ENCODE results near the gene TBP. TPM values are rescaled to one million over a fixed set of nuclear protein-coding genes. Genes with fewer than 3 reads are reported as not detected.

Gene TBP
- total and polyA plus RNA-seq, 2 of the 13 experiments (the other 11 are each of a cell fraction or from before 2014, with no cell fraction given): 21.7 to 28.1 TPM

- TF ChIP-seq NR1H2 (CRISPR knock-in tag; IDR thresholded peaks at IDR 0.05; ENCODE audit: borderline replicate concordance, low read depth) (0 out of 2 replicates have a peak, but pooled peaks have one; percentile 50), MYPOP (CRISPR knock-in tag; IDR thresholded peaks at IDR 0.05) (no peak; the same call in 1 of the 2 replicates), ZNF549 (CRISPR knock-in tag; IDR thresholded peaks at IDR 0.05) (no peak), GABPB1 (CRISPR knock-in tag; IDR thresholded peaks at IDR 0.05) (peak; percentile 96), TBL1XR1 (IDR thresholded peaks at IDR 0.05; ENCODE audit: borderline replicate concordance, low read length, partially characterized antibody) (peak; percentile 71), ZFYVE20 (CRISPR knock-in tag; IDR thresholded peaks at IDR 0.05; ENCODE audit: borderline replicate concordance, low read depth) (no peak; the same call in 1 of the 2 replicates), PTBP1 (IDR thresholded peaks at IDR 0.05; ENCODE audit: low read depth, low read length, poor library complexity, severe bottlenecking) (no peak), ZNF234 (CRISPR knock-in tag; conservative IDR thresholded peaks at IDR 0.05) (0 out of 2 replicates have a peak, but pooled peaks have one; percentile 57), ZNF101 (CRISPR knock-in tag; IDR thresholded peaks at IDR 0.05; ENCODE audit: borderline replicate concordance, low read depth) (no peak), ESRRA (CRISPR knock-in tag; IDR thresholded peaks at IDR 0.05; ENCODE audit: low read depth) (peak; percentile 37), PPARG (CRISPR knock-in tag; conservative IDR thresholded peaks at IDR 0.05) (no peak; the same call in 1 of the 2 replicates), ATF4 (CRISPR knock-in tag; IDR thresholded peaks at IDR 0.05) (no peak), HNRNPUL1 (IDR thresholded peaks at IDR 0.05; ENCODE audit: low read depth, low read length) (no peak)
- TF ChIP-seq, protein P1, sequence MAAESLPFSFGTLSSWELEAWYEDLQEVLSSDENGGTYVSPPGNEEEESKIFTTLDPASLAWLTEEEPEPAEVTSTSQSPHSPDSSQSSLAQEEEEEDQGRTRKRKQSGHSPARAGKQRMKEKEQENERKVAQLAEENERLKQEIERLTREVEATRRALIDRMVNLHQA (CRISPR knock-in tag; IDR thresholded peaks at IDR 0.05): no peak
- TF ChIP-seq, protein P2, sequence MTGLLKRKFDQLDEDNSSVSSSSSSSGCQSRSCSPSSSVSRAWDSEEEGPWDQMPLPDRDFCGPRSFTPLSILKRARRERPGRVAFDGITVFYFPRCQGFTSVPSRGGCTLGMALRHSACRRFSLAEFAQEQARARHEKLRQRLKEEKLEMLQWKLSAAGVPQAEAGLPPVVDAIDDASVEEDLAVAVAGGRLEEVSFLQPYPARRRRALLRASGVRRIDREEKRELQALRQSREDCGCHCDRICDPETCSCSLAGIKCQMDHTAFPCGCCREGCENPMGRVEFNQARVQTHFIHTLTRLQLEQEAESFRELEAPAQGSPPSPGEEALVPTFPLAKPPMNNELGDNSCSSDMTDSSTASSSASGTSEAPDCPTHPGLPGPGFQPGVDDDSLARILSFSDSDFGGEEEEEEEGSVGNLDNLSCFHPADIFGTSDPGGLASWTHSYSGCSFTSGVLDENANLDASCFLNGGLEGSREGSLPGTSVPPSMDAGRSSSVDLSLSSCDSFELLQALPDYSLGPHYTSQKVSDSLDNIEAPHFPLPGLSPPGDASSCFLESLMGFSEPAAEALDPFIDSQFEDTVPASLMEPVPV (CRISPR knock-in tag; IDR thresholded peaks at IDR 0.05): peak; percentile 93
- TF ChIP-seq, protein P3, sequence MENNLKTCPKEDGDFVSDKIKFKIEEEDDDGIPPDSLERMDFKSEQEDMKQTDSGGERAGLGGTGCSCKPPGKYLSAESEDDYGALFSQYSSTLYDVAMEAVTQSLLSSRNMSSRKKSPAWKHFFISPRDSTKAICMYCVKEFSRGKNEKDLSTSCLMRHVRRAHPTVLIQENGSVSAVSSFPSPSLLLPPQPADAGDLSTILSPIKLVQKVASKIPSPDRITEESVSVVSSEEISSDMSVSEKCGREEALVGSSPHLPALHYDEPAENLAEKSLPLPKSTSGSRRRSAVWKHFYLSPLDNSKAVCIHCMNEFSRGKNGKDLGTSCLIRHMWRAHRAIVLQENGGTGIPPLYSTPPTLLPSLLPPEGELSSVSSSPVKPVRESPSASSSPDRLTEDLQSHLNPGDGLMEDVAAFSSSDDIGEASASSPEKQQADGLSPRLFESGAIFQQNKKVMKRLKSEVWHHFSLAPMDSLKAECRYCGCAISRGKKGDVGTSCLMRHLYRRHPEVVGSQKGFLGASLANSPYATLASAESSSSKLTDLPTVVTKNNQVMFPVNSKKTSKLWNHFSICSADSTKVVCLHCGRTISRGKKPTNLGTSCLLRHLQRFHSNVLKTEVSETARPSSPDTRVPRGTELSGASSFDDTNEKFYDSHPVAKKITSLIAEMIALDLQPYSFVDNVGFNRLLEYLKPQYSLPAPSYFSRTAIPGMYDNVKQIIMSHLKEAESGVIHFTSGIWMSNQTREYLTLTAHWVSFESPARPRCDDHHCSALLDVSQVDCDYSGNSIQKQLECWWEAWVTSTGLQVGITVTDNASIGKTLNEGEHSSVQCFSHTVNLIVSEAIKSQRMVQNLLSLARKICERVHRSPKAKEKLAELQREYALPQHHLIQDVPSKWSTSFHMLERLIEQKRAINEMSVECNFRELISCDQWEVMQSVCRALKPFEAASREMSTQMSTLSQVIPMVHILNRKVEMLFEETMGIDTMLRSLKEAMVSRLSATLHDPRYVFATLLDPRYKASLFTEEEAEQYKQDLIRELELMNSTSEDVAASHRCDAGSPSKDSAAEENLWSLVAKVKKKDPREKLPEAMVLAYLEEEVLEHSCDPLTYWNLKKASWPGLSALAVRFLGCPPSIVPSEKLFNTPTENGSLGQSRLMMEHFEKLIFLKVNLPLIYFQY (CRISPR knock-in tag; IDR thresholded peaks at IDR 0.05; ENCODE audit: borderline replicate concordance): peak; percentile 96
- TF ChIP-seq, protein P4, sequence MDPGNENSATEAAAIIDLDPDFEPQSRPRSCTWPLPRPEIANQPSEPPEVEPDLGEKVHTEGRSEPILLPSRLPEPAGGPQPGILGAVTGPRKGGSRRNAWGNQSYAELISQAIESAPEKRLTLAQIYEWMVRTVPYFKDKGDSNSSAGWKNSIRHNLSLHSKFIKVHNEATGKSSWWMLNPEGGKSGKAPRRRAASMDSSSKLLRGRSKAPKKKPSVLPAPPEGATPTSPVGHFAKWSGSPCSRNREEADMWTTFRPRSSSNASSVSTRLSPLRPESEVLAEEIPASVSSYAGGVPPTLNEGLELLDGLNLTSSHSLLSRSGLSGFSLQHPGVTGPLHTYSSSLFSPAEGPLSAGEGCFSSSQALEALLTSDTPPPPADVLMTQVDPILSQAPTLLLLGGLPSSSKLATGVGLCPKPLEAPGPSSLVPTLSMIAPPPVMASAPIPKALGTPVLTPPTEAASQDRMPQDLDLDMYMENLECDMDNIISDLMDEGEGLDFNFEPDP (CRISPR knock-in tag; conservative IDR thresholded peaks at IDR 0.05): no peak
Measured at GRCh38 chr6:170584181-170584953, 30.2 kb downstream of the TBP start, which contains the start of gene PDCD2 (continued).

Data from HepG2 (cell line).